ENCODE data around the gene RSL24D1.

DNA sequence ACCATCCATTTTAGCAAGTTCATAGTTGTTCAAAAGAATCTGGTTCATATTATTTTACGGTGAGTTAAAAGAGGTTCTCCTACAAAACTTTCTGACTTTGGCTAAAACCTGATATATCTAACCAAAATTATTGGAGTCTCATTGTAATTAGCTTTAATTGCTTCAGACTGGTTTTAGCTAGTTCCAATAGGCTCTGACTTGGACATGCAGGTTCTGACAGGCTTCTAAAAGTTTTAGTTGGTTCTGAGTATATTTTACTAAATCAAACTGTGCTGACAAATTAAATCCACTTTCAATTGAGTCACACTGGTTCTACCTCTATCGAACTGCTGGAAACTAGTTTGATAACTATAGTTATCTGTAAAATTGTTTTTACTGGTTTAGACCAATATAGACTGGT is 42.1 kb upstream of the RSL24D1 start:
- TF ChIP-seq, protein P1, sequence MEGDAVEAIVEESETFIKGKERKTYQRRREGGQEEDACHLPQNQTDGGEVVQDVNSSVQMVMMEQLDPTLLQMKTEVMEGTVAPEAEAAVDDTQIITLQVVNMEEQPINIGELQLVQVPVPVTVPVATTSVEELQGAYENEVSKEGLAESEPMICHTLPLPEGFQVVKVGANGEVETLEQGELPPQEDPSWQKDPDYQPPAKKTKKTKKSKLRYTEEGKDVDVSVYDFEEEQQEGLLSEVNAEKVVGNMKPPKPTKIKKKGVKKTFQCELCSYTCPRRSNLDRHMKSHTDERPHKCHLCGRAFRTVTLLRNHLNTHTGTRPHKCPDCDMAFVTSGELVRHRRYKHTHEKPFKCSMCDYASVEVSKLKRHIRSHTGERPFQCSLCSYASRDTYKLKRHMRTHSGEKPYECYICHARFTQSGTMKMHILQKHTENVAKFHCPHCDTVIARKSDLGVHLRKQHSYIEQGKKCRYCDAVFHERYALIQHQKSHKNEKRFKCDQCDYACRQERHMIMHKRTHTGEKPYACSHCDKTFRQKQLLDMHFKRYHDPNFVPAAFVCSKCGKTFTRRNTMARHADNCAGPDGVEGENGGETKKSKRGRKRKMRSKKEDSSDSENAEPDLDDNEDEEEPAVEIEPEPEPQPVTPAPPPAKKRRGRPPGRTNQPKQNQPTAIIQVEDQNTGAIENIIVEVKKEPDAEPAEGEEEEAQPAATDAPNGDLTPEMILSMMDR (IDR thresholded peaks at IDR 0.05; ENCODE audit: insufficient read depth, low read length, poor library complexity, severe bottlenecking) = no peak
- TF ChIP-seq EZH2phosphoT487 (conservative IDR thresholded peaks at IDR 0.05; ENCODE audit: low read length) = no peak
